Measurements from ENCODE around the gene FBXW7.
A peak's percentile ranks its signal among the peaks of the same experiment; 100 is the strongest.

The FBXW7 gene

GRCh38 chr4:152385551-152385950 is 150.3 kb downstream of the FBXW7 start:
- peaks cover 16% of the 10 kb centered on the region for H3K79me2 ChIP-seq (ENCODE audit: insufficient read depth, low read length)

DNA sequence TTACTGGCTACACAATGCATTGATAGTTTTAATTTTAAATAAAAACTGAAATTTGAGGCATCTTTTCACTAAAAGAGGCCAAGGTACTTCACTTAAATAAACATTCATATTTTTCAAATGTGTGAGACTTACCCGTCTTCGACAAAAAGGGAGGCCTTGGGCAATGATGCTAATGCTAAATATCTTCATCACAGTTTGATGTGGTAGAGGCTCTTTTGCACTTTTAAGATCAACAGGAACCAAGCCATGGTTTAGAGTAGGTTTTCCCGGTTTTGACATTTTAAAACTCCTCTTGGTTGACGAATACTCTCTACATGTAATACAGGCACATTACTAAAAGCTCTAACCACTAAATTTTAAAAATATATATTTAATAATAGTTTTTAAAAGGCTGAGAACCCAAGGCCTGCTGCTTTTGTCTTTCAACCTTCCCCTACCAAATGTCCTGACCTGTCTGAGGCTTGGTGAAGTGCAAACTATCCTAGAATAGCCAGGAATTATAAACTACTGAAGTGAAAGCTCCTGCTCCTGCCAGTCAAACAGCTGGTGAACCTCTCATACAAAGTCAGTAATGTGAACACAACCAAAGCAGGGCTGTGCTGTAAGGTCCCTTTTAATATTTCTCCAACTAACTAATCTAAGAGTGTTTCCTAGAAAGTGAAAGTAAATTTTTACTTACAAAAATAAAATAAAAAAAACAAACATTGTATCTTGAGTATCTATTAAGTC is 153.7 kb downstream of the FBXW7 start:
- no peaks in the 10 kb centered on the region for H3K9me3 ChIP-seq (ENCODE audit: insufficient read depth, low read depth, low read length)
- no peaks in the 10 kb centered on the region for H3K27me3 ChIP-seq (ENCODE audit: insufficient read depth, low read length, poor library complexity, severe bottlenecking)
- no peaks in the 10 kb centered on the region for H3K9me2 ChIP-seq (replicated peaks; ENCODE audit: low read depth, low read length)
- H3K79me2 ChIP-seq (ENCODE audit: insufficient read depth, low read length): peaks cover 16% of the 10 kb centered on the region
- no peaks in the 10 kb centered on the region for H4K20me1 ChIP-seq (ENCODE audit: insufficient read depth, low read length, poor library complexity, severe bottlenecking)
- no peak for TF ChIP-seq CTCF (conservative IDR thresholded peaks at IDR 0.05; ENCODE audit: low read length)
- H2AFZ ChIP-seq (ENCODE audit: low read length): no peak overlapping the region
- H3K4me1 ChIP-seq (ENCODE audit: insufficient read depth, low read length, poor library complexity, severe bottlenecking): peaks cover 11% of the 10 kb centered on the region
- H3K36me3 ChIP-seq (ENCODE audit: insufficient read depth, low read length): no peaks in the 10 kb centered on the region
- peak overlapping the region; percentile 63 for H3K4me2 ChIP-seq (ENCODE audit: low read depth, low read length, poor library complexity, severe bottlenecking)
- H3F3A ChIP-seq (ENCODE audit: low read depth): no peaks in the 10 kb centered on the region
- H3K9ac ChIP-seq (ENCODE audit: low read depth, low read length, poor library complexity, severe bottlenecking): peak overlapping the region; percentile 52
- H3K4me3 ChIP-seq (ENCODE audit: low read length, poor library complexity, severe bottlenecking): peak overlapping the region; percentile 51

More at GRCh38 chr4:152385551-152385950, 150.3 kb downstream of the FBXW7 start:
- H2AFZ ChIP-seq (ENCODE audit: low read length): no peak overlapping the region
- H3K4me2 ChIP-seq (ENCODE audit: low read depth, low read length, poor library complexity, severe bottlenecking): no peak overlapping the region
- H3F3A ChIP-seq (ENCODE audit: low read depth): no peaks in the 10 kb centered on the region
- H3K27me3 ChIP-seq (ENCODE audit: insufficient read depth, low read length, poor library complexity, severe bottlenecking): no peaks in the 10 kb centered on the region
- no peaks in the 10 kb centered on the region for H3K9me2 ChIP-seq (replicated peaks; ENCODE audit: low read depth, low read length)
- no peak overlapping the region for H3K9ac ChIP-seq (ENCODE audit: low read depth, low read length, poor library complexity, severe bottlenecking)
- TF ChIP-seq CTCF (conservative IDR thresholded peaks at IDR 0.05; ENCODE audit: low read length) (peak; percentile 82), EZH2phosphoT487 (IDR thresholded peaks at IDR 0.05; ENCODE audit: borderline replicate concordance) (no peak)
- peaks cover 11% of the 10 kb centered on the region for H3K4me1 ChIP-seq (ENCODE audit: insufficient read depth, low read length, poor library complexity, severe bottlenecking)
- no peak overlapping the region for H3K4me3 ChIP-seq (ENCODE audit: low read length, poor library complexity, severe bottlenecking)
- H4K20me1 ChIP-seq (ENCODE audit: insufficient read depth, low read length, poor library complexity, severe bottlenecking): no peaks in the 10 kb centered on the region
- H3K9me3 ChIP-seq (ENCODE audit: insufficient read depth, low read depth, low read length): no peaks in the 10 kb centered on the region
- H3K36me3 ChIP-seq (ENCODE audit: insufficient read depth, low read length): no peaks in the 10 kb centered on the region

GRCh38 chr4:152380919-152381318 is 155.0 kb downstream of the FBXW7 start:
- Histone ChIP-seq H3K79me2 (ENCODE audit: insufficient read depth, low read length) (peaks cover 16% of the 10 kb centered on the region), H3K4me2 (ENCODE audit: low read depth, low read length, poor library complexity, severe bottlenecking) (no peak overlapping the region), H3K9me3 (ENCODE audit: insufficient read depth, low read depth, low read length) (no peaks in the 10 kb centered on the region), H3K36me3 (ENCODE audit: insufficient read depth, low read length) (no peaks in the 10 kb centered on the region), H3K4me1 (ENCODE audit: insufficient read depth, low read length, poor library complexity, severe bottlenecking) (peaks cover 11% of the 10 kb centered on the region), H3K9ac (ENCODE audit: low read depth, low read length, poor library complexity, severe bottlenecking) (no peak overlapping the region), H4K20me1 (ENCODE audit: insufficient read depth, low read length, poor library complexity, severe bottlenecking) (no peaks in the 10 kb centered on the region), H3K9me2 (replicated peaks; ENCODE audit: low read depth, low read length) (no peaks in the 10 kb centered on the region), H2AFZ (ENCODE audit: low read length) (no peak overlapping the region), H3K4me3 (ENCODE audit: low read length, poor library complexity, severe bottlenecking) (no peak overlapping the region), H3K27me3 (ENCODE audit: insufficient read depth, low read length, poor library complexity, severe bottlenecking) (no peaks in the 10 kb centered on the region), H3F3A (ENCODE audit: low read depth) (no peaks in the 10 kb centered on the region)
- TF ChIP-seq CTCF (conservative IDR thresholded peaks at IDR 0.05; ENCODE audit: low read length) (no peak), EZH2phosphoT487 (IDR thresholded peaks at IDR 0.05; ENCODE audit: borderline replicate concordance) (no peak)

Data from Loucy (cell line).